ENCODE data around the gene DNM3. TPM values are rescaled to one million over a fixed set of nuclear protein-coding genes. Genes with fewer than 3 reads are reported as not detected.

DNM3 gene
- total RNA-seq, 1 donor from 2014 or later: 4.7 TPM

GRCh38 chr1:171793636-171794035, 47.7 kb upstream of the DNM3 start:
- Histone ChIP-seq H2AFZ (ENCODE audit: low read depth, low read length) (no peak overlapping the region), H3K27me3 (ENCODE audit: insufficient read depth, low read length) (no peaks in the 10 kb centered on the region), H3K9me3 (ENCODE audit: insufficient read depth, low read depth, low read length) (no peaks in the 10 kb centered on the region), H3K27ac (ENCODE audit: low read depth, low read length) (peak overlapping the region; percentile 62), H3K79me2 (ENCODE audit: insufficient read depth, low read length) (peaks cover 24% of the 10 kb centered on the region), H3K4me1 (ENCODE audit: insufficient read depth, low read length) (peaks cover 19% of the 10 kb centered on the region), H3K36me3 (ENCODE audit: insufficient read depth, low read length) (peaks cover 47% of the 10 kb centered on the region), H3K4me2 (ENCODE audit: low read length) (peak overlapping the region; percentile 67), H3K9ac (ENCODE audit: low read length) (peak overlapping the region; percentile 15), H3K4me3 (ENCODE audit: insufficient read depth, low read depth, low read length) (no peak overlapping the region), H4K20me1 (ENCODE audit: insufficient read depth, low read length) (no peaks in the 10 kb centered on the region)
- DNase-seq (ENCODE audit: low read depth): no peak
- H3K4me1 Mint-ChIP-seq (ENCODE audit: low read depth, unreplicated experiment): peaks cover 18% of the 10 kb centered on the region
- peaks cover 23% of the 10 kb centered on the region for H3K36me3 Mint-ChIP-seq (ENCODE audit: low read depth, unreplicated experiment)
- FAIRE-seq: no peak
- peak overlapping the region; percentile 16 for H3K4me3 Mint-ChIP-seq (ENCODE audit: unreplicated experiment)
- H3K27ac Mint-ChIP-seq (ENCODE audit: unreplicated experiment): peak overlapping the region; percentile 92
- H3K9me3 Mint-ChIP-seq (ENCODE audit: unreplicated experiment): no peaks in the 10 kb centered on the region
- TF ChIP-seq CTCF (IDR thresholded peaks at IDR 0.05; ENCODE audit: insufficient read depth, low read depth, low read length) (no peak), EZH2 (IDR thresholded peaks at IDR 0.05; ENCODE audit: insufficient read depth, low read length) (no peak)
- no peaks in the 10 kb centered on the region for H3K27me3 Mint-ChIP-seq (ENCODE audit: low read depth, unreplicated experiment)

DNA sequence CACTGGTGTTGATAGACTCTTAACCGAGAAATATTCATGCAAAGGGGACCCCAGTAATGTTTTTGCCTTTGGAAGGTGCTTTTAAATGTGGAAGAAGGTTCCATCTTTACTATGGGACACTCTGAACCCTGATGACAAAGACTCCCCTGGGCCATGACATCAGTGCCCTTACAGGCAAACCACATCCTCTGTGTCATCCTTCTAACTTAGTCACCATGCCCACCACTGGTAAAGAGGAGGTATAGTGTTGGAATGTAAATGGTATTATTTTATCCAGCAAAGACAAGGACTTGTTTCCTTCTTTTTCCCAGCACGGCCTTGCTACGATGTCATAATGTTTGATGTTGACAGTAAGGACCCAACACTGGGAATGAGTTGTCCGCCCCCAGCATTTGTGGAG, 47.2 kb upstream of the DNM3 start:
- H2AFZ ChIP-seq (ENCODE audit: low read depth, low read length): no peak overlapping the region
- H3K9me3 Mint-ChIP-seq (ENCODE audit: unreplicated experiment): no peaks in the 10 kb centered on the region
- H3K27ac Mint-ChIP-seq (ENCODE audit: unreplicated experiment): peak overlapping the region; percentile 92
- no peaks in the 10 kb centered on the region for H3K9me3 ChIP-seq (ENCODE audit: insufficient read depth, low read depth, low read length)
- H3K36me3 ChIP-seq (ENCODE audit: insufficient read depth, low read length): peaks cover 47% of the 10 kb centered on the region
- TF ChIP-seq EZH2 (IDR thresholded peaks at IDR 0.05; ENCODE audit: insufficient read depth, low read length): no peak
- FAIRE-seq (peak; percentile 60), DNase-seq (ENCODE audit: low read depth) (peak; percentile 62)
- H3K4me3 ChIP-seq (ENCODE audit: insufficient read depth, low read depth, low read length): peak overlapping the region; percentile 6
- peaks cover 23% of the 10 kb centered on the region for H3K36me3 Mint-ChIP-seq (ENCODE audit: low read depth, unreplicated experiment)
- no peaks in the 10 kb centered on the region for H4K20me1 ChIP-seq (ENCODE audit: insufficient read depth, low read length)
- peak overlapping the region; percentile 21 for H3K4me3 Mint-ChIP-seq (ENCODE audit: unreplicated experiment)
- peak overlapping the region; percentile 67 for H3K4me2 ChIP-seq (ENCODE audit: low read length)
- no peaks in the 10 kb centered on the region for H3K27me3 ChIP-seq (ENCODE audit: insufficient read depth, low read length)
- peaks cover 18% of the 10 kb centered on the region for H3K4me1 Mint-ChIP-seq (ENCODE audit: low read depth, unreplicated experiment)
- peak overlapping the region; percentile 62 for H3K27ac ChIP-seq (ENCODE audit: low read depth, low read length)
- peaks cover 16% of the 10 kb centered on the region for H3K4me1 ChIP-seq (ENCODE audit: insufficient read depth, low read length)
- no peaks in the 10 kb centered on the region for H3K27me3 Mint-ChIP-seq (ENCODE audit: low read depth, unreplicated experiment)
- H3K79me2 ChIP-seq (ENCODE audit: insufficient read depth, low read length): peaks cover 23% of the 10 kb centered on the region
- H3K9ac ChIP-seq (ENCODE audit: low read length): peak overlapping the region; percentile 16

- Histone ChIP-seq H3K27me3 (ENCODE audit: insufficient read depth, low read length) (no peaks in the 10 kb centered on the region), H3K9me3 (ENCODE audit: insufficient read depth, low read depth, low read length) (no peaks in the 10 kb centered on the region), H3K4me2 (ENCODE audit: low read length) (no peak overlapping the region), H3K79me2 (ENCODE audit: insufficient read depth, low read length) (peaks cover 9% of the 10 kb centered on the region), H3K4me1 (ENCODE audit: insufficient read depth, low read length) (peaks cover 15% of the 10 kb centered on the region), H3K4me3 (ENCODE audit: insufficient read depth, low read depth, low read length) (no peak overlapping the region), H4K20me1 (ENCODE audit: insufficient read depth, low read length) (no peaks in the 10 kb centered on the region), H2AFZ (ENCODE audit: low read depth, low read length) (no peak overlapping the region), H3K9ac (ENCODE audit: low read length) (no peak overlapping the region), H3K27ac (ENCODE audit: low read depth, low read length) (no peak overlapping the region), H3K36me3 (ENCODE audit: insufficient read depth, low read length) (peaks cover 34% of the 10 kb centered on the region)
- no peak for TF ChIP-seq EZH2 (IDR thresholded peaks at IDR 0.05; ENCODE audit: insufficient read depth, low read length)
- no peak for TF ChIP-seq CTCF (IDR thresholded peaks at IDR 0.05; ENCODE audit: insufficient read depth, low read depth, low read length)
- no peak for FAIRE-seq
- Mint-ChIP-seq H3K4me1 (ENCODE audit: low read depth, unreplicated experiment) (peaks cover 18% of the 10 kb centered on the region), H3K9me3 (ENCODE audit: unreplicated experiment) (no peaks in the 10 kb centered on the region), H3K4me3 (ENCODE audit: unreplicated experiment) (no peak overlapping the region), H3K27ac (ENCODE audit: unreplicated experiment) (no peak overlapping the region), H3K36me3 (ENCODE audit: low read depth, unreplicated experiment) (peaks cover 15% of the 10 kb centered on the region), H3K27me3 (ENCODE audit: low read depth, unreplicated experiment) (no peaks in the 10 kb centered on the region)
- no peak for DNase-seq (ENCODE audit: low read depth)
These were observed 44.7 kb upstream of the DNM3 start for GRCh38 chr1:171796592-171796991.
